OCI-LY7 (cell line): ENCODE results near the gene DHX9. TPM values are rescaled to one million over a fixed set of nuclear protein-coding genes. Genes with fewer than 3 reads are reported as not detected.

Source experiments
- BruUV-seq: library from RNA; stranded (reverse); fragments of 400-500 nt; replicated peaks from 2 replicates; lab custom pipeline; 2021; lab: Mats Ljungman, UMichigan
- CTCF ChIA-PET: fragments of 300-600 bp; sonication (Branson Sonifier 250); formaldehyde crosslinking; loops from one replicate; lab custom pipeline; 2022; ENCODE audit warnings: antibody characterized with exemption; ENCODE audit not compliant: unreplicated experiment; lab: Charles Lee
- POLR2A ChIA-PET: fragments of 300-600 bp; sonication (Branson Sonifier 250); formaldehyde crosslinking; loops from one replicate; lab custom pipeline; 2022; ENCODE audit warnings: antibody characterized with exemption; lab: Charles Lee
- DNase-seq: peaks from one replicate; pipeline ENCODE4 v3.0.0-alpha.2; 2015; ENCODE audit warnings: low spot score
- H2AFZ ChIP-seq: fragments of 200-600 bp; sonication (generic), shearing (Covaris generic); 2 replicates; pipeline ENCODE4 v1.6.1; 2014; ENCODE audit warnings: mild to moderate bottlenecking, antibody characterized with exemption, low read length, moderate library complexity
- H3K27ac ChIP-seq: fragments of 200-600 bp; sonication (generic); 2 replicates; pipeline ENCODE4 v1.5.1; 2014; ENCODE audit warnings: mixed run types, low read depth, mild to moderate bottlenecking, moderate library complexity, low read length, inconsistent platforms; ENCODE audit not compliant: poor library complexity, severe bottlenecking
- H3K36me3 ChIP-seq: fragments of 200-600 bp; sonication (generic); 2 replicates; pipeline ENCODE4 v1.6.1; 2014; ENCODE audit warnings: mild to moderate bottlenecking, antibody characterized with exemption, low read length, moderate library complexity, mixed read lengths; ENCODE audit not compliant: insufficient read depth
- H3K4me1 ChIP-seq: fragments of 200-600 bp; sonication (generic); 2 replicates; pipeline ENCODE4 v1.5.1; 2014; ENCODE audit warnings: mild to moderate bottlenecking, low read length; ENCODE audit not compliant: insufficient read depth, poor library complexity, severe bottlenecking
- H3K4me2 ChIP-seq: fragments of 200-600 bp; sonication (generic); 2 replicates; pipeline ENCODE4 v1.6.1; 2014; ENCODE audit warnings: mild to moderate bottlenecking, low read length
- H3K4me3 ChIP-seq: fragments of 200-600 bp; sonication (generic); 2 replicates; pipeline ENCODE4 v1.5.1; 2014; ENCODE audit warnings: mild to moderate bottlenecking, low read depth, low read length; ENCODE audit not compliant: poor library complexity, severe bottlenecking
- H3K79me2 ChIP-seq: fragments of 200-600 bp; sonication (generic); 2 replicates; pipeline ENCODE4 v1.6.1; 2016; ENCODE audit warnings: low read depth, mild to moderate bottlenecking, low read length, moderate library complexity, mixed read lengths; ENCODE audit not compliant: insufficient read depth
- H3K9me2 ChIP-seq: fragments of 200-600 bp; sonication (generic); 2 replicates; pipeline ENCODE4 v1.6.1; 2016; ENCODE audit warnings: mild to moderate bottlenecking, low read length, mixed read lengths; ENCODE audit not compliant: insufficient read depth
- H3K9me3 ChIP-seq: fragments of 200-600 bp; sonication (generic); 2 replicates; pipeline ENCODE4 v1.6.1; 2014; ENCODE audit warnings: mild to moderate bottlenecking, mixed run types, low read length, mixed read lengths
- H4K20me1 ChIP-seq: fragments of 200-600 bp; sonication (generic); 2 replicates; pipeline ENCODE4 v1.6.1; 2014; ENCODE audit warnings: mild to moderate bottlenecking, antibody characterized with exemption, low read length, moderate library complexity, mixed read lengths; ENCODE audit not compliant: insufficient read depth
- EZH2phosphoT487 ChIP-seq: fragments of 200-600 bp; sonication (generic); IDR thresholded peaks from 2 replicates; pipeline ENCODE4 v1.6.1; 2018; ENCODE audit warnings: low read depth, borderline replicate concordance, mild to moderate bottlenecking, mixed run types, antibody characterized with exemption, low read length, moderate library complexity, mixed read lengths
- intact Hi-C: fragments of 100-400 bp; cut with micrococcal nuclease; formaldehyde crosslinking; loops from one replicate; pipeline ENCODE4 v1.10.0; 2022; ENCODE audit not compliant: unreplicated experiment
- total RNA-seq, 2 experiments: library from RNA; depleted of rRNA in 1 of 2; stranded (reverse); fragments of >200 nt in 1 of 2; shearing (Covaris generic) in 1 of 2; gene quantifications; 2 replicates each; pipeline ENCODE4 v1.2.3, GENCODE V29; 2014 to 2022
- TF ChIP-seq, protein P1 (sequence below): fragments of 200-600 bp; sonication (generic); conservative IDR thresholded peaks from 2 replicates; pipeline ENCODE4 v1.5.1; 2014; ENCODE audit warnings: mild to moderate bottlenecking, antibody characterized with exemption, low read length, moderate library complexity, mixed read lengths

Gene DHX9
- total RNA-seq, 2 experiments from 2014 or later = 217 to 271 TPM

DNA sequence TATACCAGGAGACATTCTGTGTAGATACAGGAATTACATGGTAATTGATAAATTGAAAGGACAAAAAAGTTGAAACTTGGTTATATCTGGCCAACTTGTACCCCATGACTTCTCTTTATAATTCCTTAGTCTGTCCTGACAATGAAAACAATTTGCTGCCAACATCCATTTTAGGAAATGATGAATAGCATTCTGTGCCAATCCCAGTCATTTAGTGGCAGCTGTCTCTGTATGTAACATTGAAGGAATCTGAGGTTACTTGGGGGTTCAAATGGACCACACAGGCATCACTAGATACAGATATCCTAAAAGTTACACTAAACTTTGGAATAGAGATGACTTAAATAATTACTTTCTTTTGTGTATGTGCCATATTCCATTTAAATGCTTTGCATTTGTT is 38.2 kb downstream of the DHX9 start:
- H3K27ac ChIP-seq = no peak overlapping the region
- TF ChIP-seq EZH2phosphoT487 = no peak
- TF ChIP-seq, protein P1, sequence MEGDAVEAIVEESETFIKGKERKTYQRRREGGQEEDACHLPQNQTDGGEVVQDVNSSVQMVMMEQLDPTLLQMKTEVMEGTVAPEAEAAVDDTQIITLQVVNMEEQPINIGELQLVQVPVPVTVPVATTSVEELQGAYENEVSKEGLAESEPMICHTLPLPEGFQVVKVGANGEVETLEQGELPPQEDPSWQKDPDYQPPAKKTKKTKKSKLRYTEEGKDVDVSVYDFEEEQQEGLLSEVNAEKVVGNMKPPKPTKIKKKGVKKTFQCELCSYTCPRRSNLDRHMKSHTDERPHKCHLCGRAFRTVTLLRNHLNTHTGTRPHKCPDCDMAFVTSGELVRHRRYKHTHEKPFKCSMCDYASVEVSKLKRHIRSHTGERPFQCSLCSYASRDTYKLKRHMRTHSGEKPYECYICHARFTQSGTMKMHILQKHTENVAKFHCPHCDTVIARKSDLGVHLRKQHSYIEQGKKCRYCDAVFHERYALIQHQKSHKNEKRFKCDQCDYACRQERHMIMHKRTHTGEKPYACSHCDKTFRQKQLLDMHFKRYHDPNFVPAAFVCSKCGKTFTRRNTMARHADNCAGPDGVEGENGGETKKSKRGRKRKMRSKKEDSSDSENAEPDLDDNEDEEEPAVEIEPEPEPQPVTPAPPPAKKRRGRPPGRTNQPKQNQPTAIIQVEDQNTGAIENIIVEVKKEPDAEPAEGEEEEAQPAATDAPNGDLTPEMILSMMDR = no peak
- intact Hi-C loops = no loop called here
- H3K4me1 ChIP-seq = no peaks in the 10 kb centered on the region
- H3K4me2 ChIP-seq = no peak overlapping the region
- H3K9me3 ChIP-seq = no peaks in the 10 kb centered on the region
- CTCF ChIA-PET = no interaction called here
- no peak overlapping the region for H2AFZ ChIP-seq
- H3K79me2 ChIP-seq = peaks cover 8% of the 10 kb centered on the region; the same call in 1 of the 2 replicates
- no peak for DNase-seq
- H3K9me2 ChIP-seq = no peaks in the 10 kb centered on the region
- H4K20me1 ChIP-seq = 0 out of 2 replicates have a peak, but pooled peaks cover 4% of the 10 kb centered on the region
- POLR2A ChIA-PET = no interaction called here
- H3K36me3 ChIP-seq = peaks cover 100% of the 10 kb centered on the region
- BruUV-seq = no TSS peak
- no peak overlapping the region for H3K4me3 ChIP-seq

DNA sequence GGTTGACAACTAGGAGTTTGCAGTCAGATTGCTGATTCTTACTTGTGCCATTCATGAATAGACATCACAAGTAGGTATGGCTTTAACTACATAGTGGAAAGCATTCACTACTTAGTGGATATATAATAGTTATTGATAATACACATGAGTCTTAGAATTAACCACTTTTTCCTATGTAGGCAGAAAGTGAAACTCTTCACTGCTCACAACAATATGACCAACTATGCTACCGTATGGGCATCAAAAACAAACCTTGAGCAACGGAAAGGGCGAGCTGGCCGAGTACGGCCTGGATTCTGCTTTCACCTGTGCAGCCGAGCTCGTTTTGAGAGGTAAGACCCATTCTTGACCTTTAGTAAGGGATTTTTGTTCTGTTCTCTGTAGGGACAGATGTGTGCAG is 38.7 kb downstream of the DHX9 start:
- no peak overlapping the region for H3K4me3 ChIP-seq
- no peak overlapping the region for H3K27ac ChIP-seq
- peaks cover 100% of the 10 kb centered on the region for H3K36me3 ChIP-seq
- no peak for TF ChIP-seq EZH2phosphoT487
- TF ChIP-seq, protein P1 = no peak
- H4K20me1 ChIP-seq = 0 out of 2 replicates have a peak, but pooled peaks cover 4% of the 10 kb centered on the region
- H2AFZ ChIP-seq = no peak overlapping the region
- H3K9me3 ChIP-seq = no peaks in the 10 kb centered on the region
- BruUV-seq = no TSS peak
- POLR2A ChIA-PET = no interaction called here
- peaks cover 8% of the 10 kb centered on the region; the same call in 1 of the 2 replicates for H3K79me2 ChIP-seq
- CTCF ChIA-PET = no interaction called here
- no peaks in the 10 kb centered on the region for H3K4me1 ChIP-seq
- no peak overlapping the region for H3K4me2 ChIP-seq
- no peaks in the 10 kb centered on the region for H3K9me2 ChIP-seq
- DNase-seq = no peak
- intact Hi-C loops = no loop called here

DNA sequence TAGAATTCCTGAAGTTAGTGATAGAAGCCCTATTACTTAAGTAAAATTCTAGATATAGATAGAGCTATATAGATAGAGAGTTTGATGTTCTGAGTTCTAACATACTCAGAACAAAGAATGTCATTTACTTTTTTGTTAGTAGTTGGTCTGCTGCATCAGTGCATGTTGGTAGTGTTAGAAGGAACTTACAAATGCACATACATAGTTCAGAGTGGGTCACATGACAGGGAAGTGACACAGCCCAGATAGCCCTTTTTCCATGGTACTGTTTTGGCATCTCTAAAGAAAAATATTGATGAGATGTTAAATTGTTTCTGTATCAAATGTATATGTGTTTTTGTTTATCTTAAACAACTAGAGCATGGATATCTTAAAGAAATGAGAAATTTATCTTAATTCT is 45.7 kb downstream of the DHX9 start:
- 0 out of 2 replicates have a peak, but pooled peaks cover 3% of the 10 kb centered on the region for H3K79me2 ChIP-seq
- no peaks in the 10 kb centered on the region for H3K9me3 ChIP-seq
- no peaks in the 10 kb centered on the region for H3K9me2 ChIP-seq
- H3K36me3 ChIP-seq = peaks cover 100% of the 10 kb centered on the region
- BruUV-seq = no TSS peak
- ChIA-PET POLR2A (interaction anchor here (0.7 to 1.6 kb wide), 3 partner anchors 13 to 287 kb away, joined by 3 to 5 read pairs (median 3); no protein-coding TSS in a partner anchor), CTCF (no interaction called here)
- H2AFZ ChIP-seq = no peak overlapping the region
- no peak overlapping the region for H3K4me3 ChIP-seq
- H3K27ac ChIP-seq = no peak overlapping the region
- no peak for TF ChIP-seq EZH2phosphoT487
- TF ChIP-seq, protein P1 = no peak
- intact Hi-C loops = loop anchor here (2.0 to 5.0 kb wide), 2 partner anchors 14 to 38 kb away; no protein-coding TSS in a partner anchor
- 0 out of 2 replicates have a peak, but pooled peaks cover 9% of the 10 kb centered on the region for H4K20me1 ChIP-seq
- H3K4me1 ChIP-seq = no peaks in the 10 kb centered on the region
- H3K4me2 ChIP-seq = no peak overlapping the region
- no peak for DNase-seq
